ENCODE data around the gene ENDOD1. TPM values are rescaled to one million over a fixed set of nuclear protein-coding genes. Genes with fewer than 3 reads are reported as not detected.

The ENDOD1 gene
- total RNA-seq, 1 experiment from 2014 or later = 0.87 TPM

DNA sequence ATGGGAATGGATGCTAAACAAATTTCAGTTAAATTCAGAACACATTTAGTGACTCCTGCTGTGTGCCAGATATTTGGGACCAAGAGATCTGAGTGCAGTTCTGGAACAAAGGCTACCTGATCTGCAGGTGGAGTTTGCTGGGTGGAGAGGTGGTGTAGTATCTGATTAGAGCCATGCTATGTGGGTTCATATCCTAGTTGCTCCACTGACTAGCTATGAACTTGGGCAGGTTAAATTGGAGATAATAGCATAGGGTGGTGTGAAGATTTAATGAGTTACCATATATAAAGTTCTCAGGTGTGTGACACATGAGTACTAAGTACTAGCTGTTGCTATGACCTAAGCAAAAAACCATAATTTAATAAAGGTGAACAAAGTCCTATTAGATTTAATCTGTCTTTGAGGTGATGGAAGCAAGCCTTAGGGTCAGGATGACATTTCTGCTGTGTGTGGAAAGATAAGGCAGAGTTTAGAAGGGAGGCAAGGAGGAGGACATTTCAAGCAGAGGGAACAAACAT lies 2.1 kb downstream of the ENDOD1 start:
- no peak overlapping the region for H2BK120ac ChIP-seq (ENCODE audit: low read depth, low read length, poor library complexity, severe bottlenecking)
- H3K9me3 ChIP-seq (ENCODE audit: control insufficient read depth, low read depth, low read length) = no peaks in the 10 kb centered on the region
- H3K4me1 ChIP-seq (ENCODE audit: insufficient read depth, low read length) = peaks cover 4% of the 10 kb centered on the region
- H3K23ac ChIP-seq (ENCODE audit: insufficient read length, low read depth, low read length) = no peak overlapping the region
- no peak overlapping the region for H2BK12ac ChIP-seq (ENCODE audit: insufficient read length, low read depth, low read length)
- no peak overlapping the region for H3K14ac ChIP-seq (ENCODE audit: insufficient read depth, low read length)
- no peaks in the 10 kb centered on the region for H3K79me1 ChIP-seq (ENCODE audit: insufficient read depth, low read depth, low read length, poor library complexity, severe bottlenecking)
- DNase-seq = no peak
- no peaks in the 10 kb centered on the region; a peak in 1 of 7 replicates for H3K36me3 Mint-ChIP-seq (ENCODE audit: insufficient read depth in 1 of 3, low read depth in 3 of 3)
- no peak overlapping the region for H4K91ac ChIP-seq (ENCODE audit: insufficient read length, low read depth, low read length)
- H3K27me3 ChIP-seq (ENCODE audit: insufficient read depth, low read length) = peaks cover 13% of the 10 kb centered on the region; the same call in 1 of the 2 replicates
- H3K79me2 ChIP-seq (ENCODE audit: insufficient read depth, low read length) = no peaks in the 10 kb centered on the region
- H2AK5ac ChIP-seq (ENCODE audit: insufficient read length, low read length) = no peak overlapping the region
- no peak overlapping the region for H2BK20ac ChIP-seq (ENCODE audit: low read depth, low read length, poor library complexity, severe bottlenecking)
- H3K23me2 ChIP-seq (ENCODE audit: insufficient read length, low read depth, low read length, poor library complexity, severe bottlenecking) = peaks cover 8% of the 10 kb centered on the region
- no peaks in the 10 kb centered on the region for H4K20me1 ChIP-seq (ENCODE audit: control insufficient read depth, insufficient read depth, insufficient read length)
- H3K27ac ChIP-seq (ENCODE audit: insufficient read length, low read depth, low read length) = no peak overlapping the region
- no peaks in the 10 kb centered on the region for H3K9me3 Mint-ChIP-seq
- H2BK15ac ChIP-seq (ENCODE audit: low read depth, low read length) = no peak overlapping the region
- peak overlapping the region in 1 of 2 experiments; percentile 57; a peak in 2 of 5 replicates for H3K4me3 Mint-ChIP-seq
- no peak overlapping the region for H3K4ac ChIP-seq (ENCODE audit: low read depth, low read length)
- H4K8ac ChIP-seq (replicated peaks; ENCODE audit: insufficient read length, low read depth, low read length) = no peak overlapping the region
- H4K5ac ChIP-seq (ENCODE audit: insufficient read length, low read depth, low read length) = no peak overlapping the region
- TF ChIP-seq, protein P1, sequence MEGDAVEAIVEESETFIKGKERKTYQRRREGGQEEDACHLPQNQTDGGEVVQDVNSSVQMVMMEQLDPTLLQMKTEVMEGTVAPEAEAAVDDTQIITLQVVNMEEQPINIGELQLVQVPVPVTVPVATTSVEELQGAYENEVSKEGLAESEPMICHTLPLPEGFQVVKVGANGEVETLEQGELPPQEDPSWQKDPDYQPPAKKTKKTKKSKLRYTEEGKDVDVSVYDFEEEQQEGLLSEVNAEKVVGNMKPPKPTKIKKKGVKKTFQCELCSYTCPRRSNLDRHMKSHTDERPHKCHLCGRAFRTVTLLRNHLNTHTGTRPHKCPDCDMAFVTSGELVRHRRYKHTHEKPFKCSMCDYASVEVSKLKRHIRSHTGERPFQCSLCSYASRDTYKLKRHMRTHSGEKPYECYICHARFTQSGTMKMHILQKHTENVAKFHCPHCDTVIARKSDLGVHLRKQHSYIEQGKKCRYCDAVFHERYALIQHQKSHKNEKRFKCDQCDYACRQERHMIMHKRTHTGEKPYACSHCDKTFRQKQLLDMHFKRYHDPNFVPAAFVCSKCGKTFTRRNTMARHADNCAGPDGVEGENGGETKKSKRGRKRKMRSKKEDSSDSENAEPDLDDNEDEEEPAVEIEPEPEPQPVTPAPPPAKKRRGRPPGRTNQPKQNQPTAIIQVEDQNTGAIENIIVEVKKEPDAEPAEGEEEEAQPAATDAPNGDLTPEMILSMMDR (conservative IDR thresholded peaks at IDR 0.05) = no peak
- H3K56ac ChIP-seq (ENCODE audit: insufficient read length, low read depth, low read length) = no peak overlapping the region
- no peak overlapping the region for H3K27ac Mint-ChIP-seq
- no peak overlapping the region for H3K9ac ChIP-seq (ENCODE audit: extremely low read depth, insufficient read length, low read length)
- no peak overlapping the region for H3T11ph ChIP-seq (ENCODE audit: low read length)
- H3K27me3 Mint-ChIP-seq (ENCODE audit: low read depth) = peaks cover 59% of the 10 kb centered on the region
- peaks cover 24 to 26% of the 10 kb centered on the region in 2 experiments for H3K4me1 Mint-ChIP-seq
- H3K4me2 ChIP-seq (ENCODE audit: insufficient read depth, insufficient read length, low read length) = no peak overlapping the region
- H2AFZ ChIP-seq (ENCODE audit: low read length) = no peak overlapping the region
- no peak overlapping the region for H3K18ac ChIP-seq (ENCODE audit: insufficient read length, low read depth, low read length)
- no peak overlapping the region for H2BK5ac ChIP-seq (ENCODE audit: insufficient read length, low read length)

Data from H9 (cell line).